ENCODE results near the gene TMCO4.

- TF ChIP-seq POLR2A (IDR thresholded peaks at IDR 0.05), result no peak
- TF ChIP-seq CTCF (IDR thresholded peaks at IDR 0.05), result no peak
These were observed 17.4 kb upstream of the TMCO4 start for GRCh38 chr1:19817160-19817559.
